ENCODE measurements around the gene C22orf39. TPM values are rescaled to one million over a fixed set of nuclear protein-coding genes. Genes with fewer than 3 reads are reported as not detected.

Gene C22orf39
- total RNA-seq, 6 experiments from 2014 or later = 9.8 to 15.7 (median 12.5) TPM

DNA sequence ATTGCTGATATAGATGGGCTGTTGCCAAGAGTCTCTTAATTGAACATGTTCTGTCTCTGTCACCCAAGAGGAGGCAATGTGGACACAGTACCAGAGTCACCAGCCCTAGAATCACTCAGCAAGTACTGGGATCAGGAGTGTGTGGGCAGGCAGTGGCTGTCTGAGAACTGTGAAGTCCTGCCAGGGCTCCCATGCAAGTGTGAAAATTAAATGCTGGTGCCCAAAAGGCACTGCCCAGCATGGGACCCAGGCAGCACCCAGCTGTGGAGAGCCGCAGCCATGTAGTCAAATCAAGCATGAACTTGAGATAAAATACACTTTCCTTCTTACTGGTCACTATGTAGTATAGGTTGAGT lies 35.8 kb downstream of the C22orf39 start:
- DNase-seq (no peak), ATAC-seq (peak in 1 of 4 donors; percentile 13)
- Histone ChIP-seq H3K9me3 (no peaks in the 10 kb centered on the region), H3K27me3 (no peaks in the 10 kb centered on the region), H3K27ac (no peak overlapping the region), H3K4me1 (peaks cover 0 to 7% (median 0%) of the 10 kb centered on the region in 4 donors), H3K36me3 (peaks cover 0 to 36% (median 14%) of the 10 kb centered on the region in 4 donors), H3K4me3 (no peak overlapping the region)
- 100% methylated on average over 1 of the region's 1 CpG for WGBS (ENCODE audit: insufficient coverage, low coverage, low lambda C conversion rate, missing lambda C conversion rate)
- TF ChIP-seq, protein P1, sequence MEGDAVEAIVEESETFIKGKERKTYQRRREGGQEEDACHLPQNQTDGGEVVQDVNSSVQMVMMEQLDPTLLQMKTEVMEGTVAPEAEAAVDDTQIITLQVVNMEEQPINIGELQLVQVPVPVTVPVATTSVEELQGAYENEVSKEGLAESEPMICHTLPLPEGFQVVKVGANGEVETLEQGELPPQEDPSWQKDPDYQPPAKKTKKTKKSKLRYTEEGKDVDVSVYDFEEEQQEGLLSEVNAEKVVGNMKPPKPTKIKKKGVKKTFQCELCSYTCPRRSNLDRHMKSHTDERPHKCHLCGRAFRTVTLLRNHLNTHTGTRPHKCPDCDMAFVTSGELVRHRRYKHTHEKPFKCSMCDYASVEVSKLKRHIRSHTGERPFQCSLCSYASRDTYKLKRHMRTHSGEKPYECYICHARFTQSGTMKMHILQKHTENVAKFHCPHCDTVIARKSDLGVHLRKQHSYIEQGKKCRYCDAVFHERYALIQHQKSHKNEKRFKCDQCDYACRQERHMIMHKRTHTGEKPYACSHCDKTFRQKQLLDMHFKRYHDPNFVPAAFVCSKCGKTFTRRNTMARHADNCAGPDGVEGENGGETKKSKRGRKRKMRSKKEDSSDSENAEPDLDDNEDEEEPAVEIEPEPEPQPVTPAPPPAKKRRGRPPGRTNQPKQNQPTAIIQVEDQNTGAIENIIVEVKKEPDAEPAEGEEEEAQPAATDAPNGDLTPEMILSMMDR (IDR thresholded peaks at IDR 0.05) = no peak
- TF ChIP-seq POLR2A (IDR thresholded peaks at IDR 0.05) = no peak
- intact Hi-C loops (cut with DNase I) = no loop called here

DNA sequence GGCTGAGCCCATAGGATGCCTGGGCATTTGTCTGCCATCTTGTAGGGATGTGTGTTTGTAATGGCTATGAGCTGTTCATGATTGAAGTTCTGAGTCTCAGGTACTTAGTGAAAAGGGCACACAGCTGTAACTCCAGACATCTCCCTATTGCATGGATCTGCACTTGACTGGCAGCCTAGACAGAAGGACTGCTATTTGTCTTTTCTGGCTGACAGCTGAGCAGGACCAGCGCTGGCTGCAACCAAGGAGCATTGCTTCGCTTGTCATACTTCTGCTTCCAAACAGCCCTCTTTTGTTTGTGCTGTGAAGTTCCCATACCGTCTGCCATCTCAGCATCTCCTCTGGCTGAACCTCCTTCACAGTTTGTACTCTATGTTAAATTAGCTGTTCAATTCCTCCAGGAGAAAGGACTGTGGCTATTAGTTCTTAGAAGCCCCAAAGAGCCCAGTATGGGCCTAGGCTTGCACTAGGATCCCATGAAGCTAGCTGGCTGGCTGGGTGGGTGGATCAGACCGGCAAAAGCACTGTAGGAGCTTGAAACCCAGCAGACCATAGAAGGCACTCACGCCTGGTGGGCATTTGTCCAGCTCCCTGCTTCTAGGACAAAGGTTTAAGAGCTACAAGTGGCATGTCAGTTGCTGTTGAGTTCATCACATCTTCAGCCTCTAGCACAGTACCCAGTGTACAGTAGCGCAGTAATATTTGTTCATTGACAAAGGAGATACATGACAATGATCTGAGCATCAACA lies 36.4 kb downstream of the C22orf39 start:
- ATAC-seq (no peak), DNase-seq (no peak)
- H3K27me3 ChIP-seq = no peaks in the 10 kb centered on the region
- H3K9me3 ChIP-seq = no peaks in the 10 kb centered on the region
- TF ChIP-seq, protein P1 (IDR thresholded peaks at IDR 0.05) = no peak
- no peak for TF ChIP-seq POLR2A (IDR thresholded peaks at IDR 0.05)
- no peak overlapping the region for H3K4me3 ChIP-seq
- WGBS (ENCODE audit: insufficient coverage, low coverage, low lambda C conversion rate, missing lambda C conversion rate) = 83% methylated on average over 2 of the region's 6 CpGs
- intact Hi-C loops (cut with DNase I) = no loop called here
- no peak overlapping the region for H3K27ac ChIP-seq
- peaks cover 2 to 42% (median 15%) of the 10 kb centered on the region in 4 donors for H3K36me3 ChIP-seq
- peaks cover 0 to 9% (median 0%) of the 10 kb centered on the region in 4 donors for H3K4me1 ChIP-seq

DNA sequence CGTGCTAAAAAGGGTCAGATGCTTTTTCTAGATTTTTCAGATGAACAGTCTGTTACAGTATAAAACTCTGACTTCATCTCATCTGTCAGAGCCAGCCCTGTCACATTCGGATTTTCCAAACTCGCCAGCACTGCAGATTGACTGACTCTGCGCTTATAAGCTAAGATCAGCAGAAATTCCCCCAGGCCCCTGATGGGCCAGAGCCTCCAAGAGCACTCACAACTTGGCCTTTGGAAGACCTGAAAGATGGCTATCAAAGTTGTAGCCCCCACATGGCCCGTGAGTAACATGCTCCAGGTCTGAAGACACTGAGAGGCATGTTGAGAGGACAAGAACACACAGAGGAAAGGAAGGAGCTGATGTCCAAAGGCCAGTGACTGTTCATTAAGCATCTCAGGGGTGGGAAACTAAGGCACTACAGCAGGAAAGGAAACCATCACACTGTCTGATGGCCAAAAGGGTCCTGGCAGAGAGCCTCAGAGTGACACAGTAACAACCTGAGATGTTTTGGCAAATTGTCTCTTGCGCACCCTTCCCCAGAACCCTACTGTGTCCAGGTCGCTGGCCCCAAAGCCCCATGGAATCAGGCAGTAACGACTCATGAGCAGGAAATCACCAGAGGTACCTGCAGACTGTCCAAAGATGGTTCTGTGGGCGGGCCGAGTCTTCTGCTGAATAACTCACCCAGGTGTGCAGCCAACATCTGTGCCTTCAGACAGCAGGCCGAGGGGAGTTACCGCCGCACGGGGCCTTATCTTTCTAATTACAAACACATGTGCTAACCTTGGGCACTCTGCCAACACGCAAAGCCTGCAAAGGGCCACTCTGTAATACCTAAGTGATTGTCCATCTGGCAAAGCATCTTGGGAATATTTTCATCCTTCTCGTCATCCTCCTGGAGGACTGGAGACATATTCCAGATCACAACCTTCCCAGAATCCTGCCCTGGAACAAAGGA lies 39.6 kb downstream of the C22orf39 start:
- H3K4me1 ChIP-seq = peaks cover 0 to 17% (median 3%) of the 10 kb centered on the region in 4 donors
- intact Hi-C loops (cut with DNase I) = no loop called here
- 58% methylated on average over 10 of the region's 16 CpGs for WGBS (ENCODE audit: insufficient coverage, low coverage, low lambda C conversion rate, missing lambda C conversion rate)
- peaks cover 3 to 52% (median 21%) of the 10 kb centered on the region in 4 donors for H3K36me3 ChIP-seq
- no peaks in the 10 kb centered on the region for H3K9me3 ChIP-seq
- DNase-seq (no peak), ATAC-seq (peak in 1 of 4 donors; percentile 12)
- H3K4me3 ChIP-seq = no peak overlapping the region
- TF ChIP-seq POLR2A (IDR thresholded peaks at IDR 0.05) = no peak
- TF ChIP-seq, protein P1 (IDR thresholded peaks at IDR 0.05) = no peak
- no peaks in the 10 kb centered on the region for H3K27me3 ChIP-seq
- H3K27ac ChIP-seq = no peak overlapping the region

DNA sequence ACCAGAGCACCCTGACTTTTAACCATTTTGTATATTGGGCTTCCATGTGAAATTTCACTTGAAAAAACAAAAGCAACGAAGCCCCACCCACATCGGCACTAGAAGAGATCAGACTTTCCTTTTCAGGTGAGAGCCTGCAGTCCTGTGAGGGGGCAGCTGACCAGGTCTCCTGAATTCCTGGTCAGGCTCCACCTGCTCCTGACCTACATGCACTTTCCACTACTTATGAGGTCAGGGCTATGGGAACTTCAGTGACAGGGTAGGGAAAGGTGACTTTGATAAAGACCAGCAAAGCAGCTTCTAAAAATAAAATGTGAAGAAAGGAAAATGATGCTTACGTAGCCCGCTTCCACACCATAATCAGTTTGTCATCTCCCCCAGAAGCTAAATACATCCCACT lies 40.7 kb downstream of the C22orf39 start:
- H3K27me3 ChIP-seq = no peaks in the 10 kb centered on the region

More for the DNA sequence above, 40.7 kb downstream of the C22orf39 start:
- intact Hi-C loops (cut with DNase I) = no loop called here
- no peak for TF ChIP-seq POLR2A (IDR thresholded peaks at IDR 0.05)
- TF ChIP-seq, protein P1 (IDR thresholded peaks at IDR 0.05) = no peak
- 95% methylated on average over 4 of the region's 4 CpGs for WGBS (ENCODE audit: insufficient coverage, low coverage, low lambda C conversion rate, missing lambda C conversion rate)
- ATAC-seq = no peak
- Histone ChIP-seq H3K27ac (no peak overlapping the region), H3K36me3 (peaks cover 3 to 52% (median 21%) of the 10 kb centered on the region in 4 donors), H3K9me3 (no peaks in the 10 kb centered on the region), H3K4me1 (peaks cover 0 to 17% (median 3%) of the 10 kb centered on the region in 4 donors), H3K4me3 (no peak overlapping the region)
- DNase-seq = no peak
